ENCODE results near the gene NDFIP1. TPM values are rescaled to one million over a fixed set of nuclear protein-coding genes. Genes with fewer than 3 reads are reported as not detected.

NDFIP1 gene
- total and polyA plus RNA-seq, 2 of the 8 experiments (the other 6 are each of a cell fraction or from before 2014, with no cell fraction given) = 8.8 to 27.1 TPM

DNA sequence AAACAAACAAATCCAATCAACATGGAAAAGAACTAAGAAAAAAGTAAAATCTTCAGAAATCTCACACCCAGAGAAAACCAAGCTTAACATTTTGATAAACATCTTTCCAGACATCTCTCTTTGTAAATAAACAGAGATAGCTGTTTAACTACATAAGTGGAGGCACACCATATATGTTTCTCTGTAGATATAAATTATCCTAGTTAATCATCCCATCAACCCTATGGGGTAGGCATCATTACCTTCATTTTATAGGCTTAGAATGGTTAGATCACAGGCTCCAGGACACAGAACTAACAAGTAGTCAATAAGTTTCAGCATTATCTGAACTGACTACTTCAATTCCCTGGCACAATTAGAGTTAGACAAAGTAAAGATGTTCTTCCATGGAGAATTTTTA is 22.4 kb upstream of the NDFIP1 start (continued):
- TF ChIP-seq, protein P1, sequence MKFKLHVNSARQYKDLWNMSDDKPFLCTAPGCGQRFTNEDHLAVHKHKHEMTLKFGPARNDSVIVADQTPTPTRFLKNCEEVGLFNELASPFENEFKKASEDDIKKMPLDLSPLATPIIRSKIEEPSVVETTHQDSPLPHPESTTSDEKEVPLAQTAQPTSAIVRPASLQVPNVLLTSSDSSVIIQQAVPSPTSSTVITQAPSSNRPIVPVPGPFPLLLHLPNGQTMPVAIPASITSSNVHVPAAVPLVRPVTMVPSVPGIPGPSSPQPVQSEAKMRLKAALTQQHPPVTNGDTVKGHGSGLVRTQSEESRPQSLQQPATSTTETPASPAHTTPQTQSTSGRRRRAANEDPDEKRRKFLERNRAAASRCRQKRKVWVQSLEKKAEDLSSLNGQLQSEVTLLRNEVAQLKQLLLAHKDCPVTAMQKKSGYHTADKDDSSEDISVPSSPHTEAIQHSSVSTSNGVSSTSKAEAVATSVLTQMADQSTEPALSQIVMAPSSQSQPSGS (IDR thresholded peaks at IDR 0.05; ENCODE audit: low read length) = no peak
- no peak for TF ChIP-seq CBX8 (IDR thresholded peaks at IDR 0.05; ENCODE audit: borderline replicate concordance, low read depth, low read length)
- no peak for TF ChIP-seq BACH1 (IDR thresholded peaks at IDR 0.05; ENCODE audit: low read length)
- TF ChIP-seq SP4 (IDR thresholded peaks at IDR 0.05; ENCODE audit: low read length) = no peak
- TF ChIP-seq TBP (IDR thresholded peaks at IDR 0.05; ENCODE audit: low read depth, low read length) = no peak
- TF ChIP-seq EP300 (IDR thresholded peaks at IDR 0.05; ENCODE audit: borderline replicate concordance in 1 of 2, low read depth in 2 of 2, low read length in 2 of 2) = no peak
